Activated CD4-positive, alpha-beta memory T cell treated with anti-CD3 and anti-CD28 coated beads for 36 hours (primary cell): ENCODE data around the gene SAMD14. TPM values are rescaled to one million over a fixed set of nuclear protein-coding genes. Genes with fewer than 3 reads are reported as not detected.

ENCODE experiments used
- CTCF ChIA-PET: fragments of 350-600 bp; sonication (Branson Sonifier 250); formaldehyde crosslinking; loops from one replicate; lab custom pipeline; 2021; ENCODE audit warnings: antibody characterized with exemption, inconsistent platforms; lab: Charles Lee
- POLR2A ChIA-PET: fragments of 350-600 bp; sonication (Branson Sonifier 250); formaldehyde crosslinking; loops from one replicate; lab custom pipeline; 2021; ENCODE audit warnings: antibody characterized with exemption; lab: Charles Lee
- DNase-seq: peaks from one replicate; pipeline ENCODE4 v3.0.0-alpha.2; 2020
- H3K27ac Mint-ChIP-seq: one replicate; pipeline ENCODE4 v1.8.0; 2021; ENCODE audit warnings: mixed read lengths
- H3K27me3 Mint-ChIP-seq: one replicate; pipeline ENCODE4 v1.8.0; 2021; ENCODE audit warnings: mixed read lengths
- H3K36me3 Mint-ChIP-seq: one replicate; pipeline ENCODE4 v1.8.0; 2021; ENCODE audit warnings: mixed read lengths
- H3K4me1 Mint-ChIP-seq: one replicate; pipeline ENCODE4 v1.8.0; 2021; ENCODE audit warnings: low read depth, mixed read lengths
- H3K4me3 Mint-ChIP-seq: one replicate; pipeline ENCODE4 v1.8.0; 2021; ENCODE audit warnings: mild to moderate bottlenecking, mixed read lengths
- H3K9me3 Mint-ChIP-seq: one replicate; pipeline ENCODE4 v1.8.0; 2021; ENCODE audit warnings: mixed read lengths
- intact Hi-C: fragments of 100-400 bp; cut with micrococcal nuclease; formaldehyde crosslinking; loops from one replicate; pipeline ENCODE4 v1.15.1; 2023
- total RNA-seq, 2 experiments: library from RNA; stranded (reverse); gene quantifications; one replicate each; pipeline ENCODE4 v1.2.3, GENCODE V29; 2021

SAMD14 gene
- total RNA-seq, 2 experiments from 2014 or later = 3.4 to 3.7 TPM

- no peaks in the 10 kb centered on the region for H3K27me3 Mint-ChIP-seq
- POLR2A ChIA-PET = interaction anchor here (0.6 to 1.3 kb wide), 3 partner anchors 9 to 49 kb away, joined by 3 read pairs; no protein-coding TSS in a partner anchor
- H3K27ac Mint-ChIP-seq = no peak overlapping the region
- peaks cover 33% of the 10 kb centered on the region for H3K4me1 Mint-ChIP-seq
- intact Hi-C loops = no loop called here
- H3K9me3 Mint-ChIP-seq = no peaks in the 10 kb centered on the region
- DNase-seq = no peak
- H3K4me3 Mint-ChIP-seq = no peak overlapping the region
- peaks cover 67% of the 10 kb centered on the region for H3K36me3 Mint-ChIP-seq
- CTCF ChIA-PET = interaction anchor here (1.0 to 2.1 kb wide), 3 partner anchors 20 to 63 kb away, joined by 3 to 9 read pairs (median 5); no protein-coding TSS in a partner anchor
These were observed 7.1 kb upstream of the SAMD14 start for GRCh38 chr17:50137042-50137441.

DNA sequence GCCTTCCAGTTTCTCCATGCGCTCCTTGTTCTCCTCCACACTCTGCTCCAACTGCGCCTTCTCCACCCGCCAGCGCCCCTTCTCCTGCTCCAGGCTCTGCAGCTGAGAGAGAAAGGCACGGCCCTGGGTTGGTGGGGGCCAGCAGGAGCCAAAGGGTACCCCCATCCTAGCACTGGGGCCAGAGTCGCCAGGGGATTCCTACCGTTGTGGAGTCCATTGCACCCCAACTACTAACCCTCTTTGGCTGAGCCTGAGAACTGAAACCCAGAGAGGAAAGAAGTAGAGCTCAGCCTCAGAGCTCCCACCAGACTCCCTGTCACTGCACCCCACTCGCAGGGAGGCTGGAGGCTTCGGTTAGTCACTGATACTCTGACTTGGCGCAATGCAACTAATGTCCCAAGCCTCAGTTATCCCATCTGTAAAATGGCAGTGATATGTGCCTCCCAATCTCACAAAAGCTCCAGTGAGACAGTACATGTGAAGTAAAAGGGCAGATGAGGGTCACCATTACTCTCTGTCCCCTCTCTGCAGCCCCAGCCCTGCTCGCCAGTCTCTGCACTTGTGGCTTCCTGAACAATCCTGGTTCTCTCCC is 6.2 kb upstream of the SAMD14 start:
- Mint-ChIP-seq H3K36me3 (peaks cover 60% of the 10 kb centered on the region), H3K9me3 (no peaks in the 10 kb centered on the region), H3K27ac (peak overlapping the region; percentile 11), H3K4me3 (no peak overlapping the region), H3K4me1 (peaks cover 31% of the 10 kb centered on the region), H3K27me3 (peaks cover 1% of the 10 kb centered on the region)
- intact Hi-C loops = no loop called here
- POLR2A ChIA-PET = interaction anchor here (1.1 to 1.3 kb wide), 2 partner anchors 26 to 48 kb away, joined by 3 read pairs; no protein-coding TSS in a partner anchor
- CTCF ChIA-PET = interaction anchor here (0.6 to 2.1 kb wide), 4 partner anchors 19 to 96 kb away, joined by 3 to 9 read pairs (median 4); no protein-coding TSS in a partner anchor
- DNase-seq = no peak

DNA sequence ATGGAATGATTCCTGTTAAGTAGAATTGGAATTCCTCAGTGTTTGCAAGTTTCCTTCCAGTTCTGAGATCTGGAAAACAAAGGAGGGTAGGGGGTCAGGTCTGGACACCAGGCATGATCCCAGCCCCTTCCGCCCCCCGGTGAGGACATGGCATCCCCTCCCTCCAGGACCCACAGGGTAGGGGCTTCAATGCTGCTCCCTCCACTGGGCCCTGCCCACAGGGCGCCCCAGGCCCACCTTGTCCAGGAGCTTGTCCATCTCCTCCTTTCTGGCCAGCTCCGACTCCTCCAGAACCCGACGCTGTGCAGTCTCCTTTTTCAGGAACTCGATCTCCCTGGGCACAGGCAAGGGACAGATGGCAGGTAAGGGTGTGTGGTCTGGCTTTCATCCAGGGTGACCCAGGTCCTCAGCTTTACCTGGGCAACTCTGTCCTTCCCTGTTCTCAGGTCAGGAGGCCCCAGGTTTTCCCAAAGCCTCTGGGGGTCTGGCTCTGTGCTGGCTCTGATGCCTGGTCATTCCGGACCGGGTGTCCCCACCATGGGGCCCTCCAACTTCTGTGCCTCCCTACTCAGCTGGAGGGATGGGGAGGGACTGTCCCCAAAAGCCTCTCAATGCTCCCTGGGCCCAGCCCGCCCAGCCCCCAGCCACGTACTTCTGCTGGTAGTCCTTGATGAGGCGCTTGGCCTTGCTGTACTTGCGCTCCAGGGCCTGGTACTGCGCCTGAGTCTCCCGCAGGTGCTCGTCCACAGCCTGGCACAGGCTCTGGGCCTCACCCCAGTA is 5.5 kb upstream of the SAMD14 start:
- no peak for DNase-seq
- Mint-ChIP-seq H3K4me1 (peaks cover 31% of the 10 kb centered on the region), H3K4me3 (no peak overlapping the region), H3K9me3 (no peaks in the 10 kb centered on the region), H3K27me3 (peaks cover 4% of the 10 kb centered on the region), H3K36me3 (peaks cover 56% of the 10 kb centered on the region), H3K27ac (no peak overlapping the region)
- intact Hi-C loops = no loop called here
- ChIA-PET POLR2A (interaction anchor here (1.3 kb wide), 1 partner anchor 26 kb away, joined by 3 read pairs; no protein-coding TSS in a partner anchor), CTCF (interaction anchor here (1.3 to 2.1 kb wide), 2 partner anchors 18 to 26 kb away, joined by 3 to 9 read pairs; no protein-coding TSS in a partner anchor)

DNA sequence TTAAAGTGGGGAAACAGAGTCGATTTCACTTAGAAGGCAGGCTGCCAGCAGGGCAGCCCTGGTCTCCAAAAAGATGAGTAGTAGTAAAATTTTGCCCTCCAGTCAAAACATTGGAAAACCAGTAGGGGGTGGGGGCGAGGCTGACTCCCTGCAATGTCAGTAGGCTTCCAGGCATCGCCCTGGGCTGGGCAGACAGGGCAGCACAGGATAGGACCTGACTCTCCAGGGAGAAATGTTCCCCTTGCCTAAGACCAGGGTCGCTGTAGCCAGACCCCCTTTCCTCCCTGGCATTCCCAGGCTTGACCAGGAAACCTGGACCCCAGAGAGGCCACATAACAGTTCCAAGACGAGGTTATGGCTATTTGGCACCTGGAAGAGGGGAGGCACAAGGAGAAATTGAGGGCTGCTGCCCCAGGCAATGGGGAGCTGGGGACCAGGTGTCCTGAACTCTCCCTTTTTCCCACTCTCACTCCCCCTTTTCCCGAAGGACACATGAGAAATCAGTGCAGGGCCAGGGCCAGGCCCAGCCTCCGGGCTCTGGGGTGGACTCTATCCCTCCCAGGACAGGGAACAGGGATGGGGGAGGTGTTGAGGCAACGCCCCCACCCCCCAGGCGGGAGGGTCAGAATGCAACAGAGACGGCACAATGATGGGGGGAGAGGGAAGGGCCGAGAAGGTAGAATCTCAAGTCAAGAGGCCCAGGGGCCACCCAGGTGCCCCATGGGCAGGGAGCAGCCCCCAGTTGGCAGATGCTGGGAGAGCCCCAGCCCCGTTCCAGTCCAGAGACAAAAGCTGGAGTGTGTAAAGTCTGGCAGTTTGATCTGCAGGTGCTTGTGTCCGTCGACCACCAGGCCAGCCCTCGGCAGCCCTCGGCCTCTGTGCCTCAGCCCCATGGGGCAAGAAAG is 4.5 kb upstream of the SAMD14 start:
- CTCF ChIA-PET = interaction anchor here (0.7 kb wide), 1 partner anchor 20 kb away, joined by 4 read pairs; no protein-coding TSS in a partner anchor
- no peak overlapping the region for H3K27ac Mint-ChIP-seq

DNA sequence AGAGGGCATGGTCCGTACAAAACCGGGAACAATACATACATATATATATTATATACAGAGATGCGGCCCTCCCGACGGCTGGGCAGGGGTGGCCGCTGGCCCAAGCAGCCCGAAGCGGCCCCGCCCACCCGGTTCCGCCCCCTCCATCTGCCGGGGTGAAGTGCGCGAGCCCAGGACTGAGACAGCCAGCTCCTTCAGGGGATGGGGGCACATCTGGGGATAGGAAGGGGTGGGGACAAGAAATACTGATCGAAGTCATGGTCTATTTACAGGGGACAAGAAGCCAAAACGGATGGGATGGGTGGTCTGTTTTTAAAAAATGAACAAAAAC is 3.8 kb upstream of the SAMD14 start:
- no peak overlapping the region for H3K27ac Mint-ChIP-seq
- intact Hi-C loops = no loop called here
- no peaks in the 10 kb centered on the region for H3K9me3 Mint-ChIP-seq
- H3K36me3 Mint-ChIP-seq = peaks cover 38% of the 10 kb centered on the region
- H3K4me3 Mint-ChIP-seq = no peak overlapping the region
- CTCF ChIA-PET = no interaction called here
- H3K27me3 Mint-ChIP-seq = peaks cover 6% of the 10 kb centered on the region
- no peak for DNase-seq
- H3K4me1 Mint-ChIP-seq = peaks cover 25% of the 10 kb centered on the region
- POLR2A ChIA-PET = no interaction called here

More for the DNA sequence above, 4.5 kb upstream of the SAMD14 start:
- Mint-ChIP-seq H3K36me3 (peaks cover 46% of the 10 kb centered on the region), H3K9me3 (no peaks in the 10 kb centered on the region), H3K27me3 (peaks cover 6% of the 10 kb centered on the region), H3K4me1 (peaks cover 24% of the 10 kb centered on the region), H3K4me3 (no peak overlapping the region)
- POLR2A ChIA-PET = no interaction called here
- intact Hi-C loops = no loop called here
- DNase-seq = no peak

GRCh38 chr17:50133028-50133768 is 3.2 kb upstream of the SAMD14 start:
- no peak for DNase-seq
- H3K4me1 Mint-ChIP-seq = peaks cover 27% of the 10 kb centered on the region
- peaks cover 10% of the 10 kb centered on the region for H3K27me3 Mint-ChIP-seq
- H3K36me3 Mint-ChIP-seq = peaks cover 33% of the 10 kb centered on the region
- ChIA-PET CTCF (interaction anchor here (0.7 to 4.1 kb wide), 2 partner anchors 16 to 67 kb away, joined by 4 to 22 read pairs; no protein-coding TSS in a partner anchor), POLR2A (no interaction called here)
- H3K9me3 Mint-ChIP-seq = no peaks in the 10 kb centered on the region
- intact Hi-C loops = no loop called here
- no peak overlapping the region for H3K4me3 Mint-ChIP-seq
- no peak overlapping the region for H3K27ac Mint-ChIP-seq

GRCh38 chr17:50132104-50132794 is 2.3 kb upstream of the SAMD14 start:
- no peak for DNase-seq
- H3K27me3 Mint-ChIP-seq = peaks cover 10% of the 10 kb centered on the region
- no peak overlapping the region for H3K4me3 Mint-ChIP-seq
- ChIA-PET CTCF (interaction anchor here (0.7 to 4.1 kb wide), 6 partner anchors 15 to 68 kb away, joined by 3 to 22 read pairs (median 5); partner anchors contain the start of gene PPP1R9B), POLR2A (interaction anchor here (1.0 to 2.1 kb wide), 5 partner anchors 9 to 29 kb away, joined by 3 to 6 read pairs (median 3); no protein-coding TSS in a partner anchor)
- intact Hi-C loops = no loop called here
- no peaks in the 10 kb centered on the region for H3K9me3 Mint-ChIP-seq
- peaks cover 27% of the 10 kb centered on the region for H3K4me1 Mint-ChIP-seq
- H3K27ac Mint-ChIP-seq = peak overlapping the region; percentile 23
- peaks cover 24% of the 10 kb centered on the region for H3K36me3 Mint-ChIP-seq

DNA sequence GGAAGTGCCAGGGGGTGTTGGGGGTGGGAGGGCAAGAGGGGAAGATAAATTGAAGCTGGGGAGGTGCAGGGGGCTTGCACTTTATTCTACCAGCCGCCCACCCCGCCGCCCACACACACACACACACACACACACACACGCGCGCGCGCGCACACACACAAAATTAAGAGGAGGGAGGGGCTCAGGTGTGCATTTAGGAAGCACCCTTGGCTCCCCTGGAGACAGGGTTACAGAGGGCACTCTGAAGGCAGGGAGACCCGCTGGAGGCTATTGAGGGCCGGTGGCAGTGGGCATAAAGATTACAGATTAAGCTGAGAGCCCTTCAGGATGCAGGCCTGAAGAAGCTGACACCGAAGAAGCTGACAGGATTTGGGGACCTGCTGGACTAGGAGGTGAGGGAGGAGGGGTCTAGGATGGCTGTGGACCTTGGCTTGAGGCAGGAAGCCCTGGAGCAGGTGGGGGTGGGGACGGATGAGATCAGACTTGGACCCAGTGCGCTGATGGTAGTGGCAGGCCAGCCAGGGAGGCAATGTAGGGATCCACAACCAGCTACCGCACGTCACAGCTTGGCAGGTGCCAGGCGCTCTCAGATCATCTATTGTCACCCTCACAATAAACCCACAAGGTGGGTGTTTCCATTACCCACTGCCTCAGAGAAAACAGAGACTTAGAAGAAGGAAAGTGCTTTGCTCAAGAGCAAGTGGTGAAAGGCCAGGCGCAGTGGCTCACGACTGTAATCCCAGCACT is 772 bp upstream of the SAMD14 start:
- CTCF ChIA-PET = interaction anchor here (0.6 to 4.1 kb wide), 9 partner anchors 8 to 43 kb away, joined by 3 to 22 read pairs (median 7); partner anchors contain the start of gene PDK2
- intact Hi-C loops = loop anchor here (2.0 kb wide), 1 partner anchor 20 kb away; the partner anchor contains the start of gene PPP1R9B
- no peaks in the 10 kb centered on the region for H3K9me3 Mint-ChIP-seq
- H3K27ac Mint-ChIP-seq = peak overlapping the region; percentile 18
- H3K4me3 Mint-ChIP-seq = peak overlapping the region; percentile 62
- H3K36me3 Mint-ChIP-seq = peaks cover 11% of the 10 kb centered on the region
- DNase-seq = peak; percentile 33
- H3K27me3 Mint-ChIP-seq = peaks cover 10% of the 10 kb centered on the region
- H3K4me1 Mint-ChIP-seq = peaks cover 27% of the 10 kb centered on the region
- POLR2A ChIA-PET = interaction anchor here (0.6 to 2.1 kb wide), 3 partner anchors 13 to 100 kb away, joined by 3 to 6 read pairs (median 4); no protein-coding TSS in a partner anchor

- intact Hi-C loops = no loop called here
- Mint-ChIP-seq H3K4me1 (peaks cover 27% of the 10 kb centered on the region), H3K27me3 (peaks cover 10% of the 10 kb centered on the region), H3K9me3 (no peaks in the 10 kb centered on the region), H3K27ac (peak overlapping the region; percentile 13), H3K36me3 (peaks cover 9% of the 10 kb centered on the region), H3K4me3 (peak overlapping the region; percentile 68)
- DNase-seq = no peak
- CTCF ChIA-PET = interaction anchor here (0.9 to 4.1 kb wide), 5 partner anchors 10 to 35 kb away, joined by 4 to 22 read pairs (median 10); partner anchors contain the start of gene PDK2
- POLR2A ChIA-PET = no interaction called here
These were observed 620 bp downstream of the SAMD14 start for GRCh38 chr17:50129353-50129727.
